SH-SY5Y (cell line): ENCODE measurements around the gene STX2.

Experiments used
- GATA2 ChIP-seq: IDR thresholded peaks from 2 replicates; pipeline ENCODE4 v1.6.1; 2011; ENCODE audit warnings: mild to moderate bottlenecking, low read depth, low read length
- GATA3 ChIP-seq: IDR thresholded peaks from 2 replicates; pipeline ENCODE4 v1.6.1; 2011; ENCODE audit warnings: low read depth, mild to moderate bottlenecking, low read length, moderate library complexity

DNA sequence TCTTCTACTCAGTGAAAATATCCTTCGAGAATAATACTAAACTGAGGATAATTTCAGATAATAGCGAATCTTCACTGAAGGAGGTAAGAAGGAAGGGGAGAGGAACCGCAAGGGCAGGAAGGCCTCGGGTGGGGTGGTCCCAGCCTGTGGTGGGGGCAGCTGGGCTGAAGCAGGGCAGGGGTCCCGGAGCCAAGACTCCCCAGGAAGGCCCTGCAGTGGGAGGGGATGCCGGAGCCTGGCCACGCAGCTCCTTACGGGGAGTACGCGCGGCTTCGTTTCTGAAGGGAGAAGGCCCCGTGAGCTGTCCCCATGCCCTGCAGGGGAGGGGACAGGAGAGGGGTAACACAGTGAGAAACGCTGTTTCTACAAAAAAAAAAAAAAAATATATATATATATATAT, 21.2 kb downstream of the STX2 start:
- TF ChIP-seq GATA3 (no peak), GATA2 (no peak)
